ENCODE measurements around the gene COQ8A.

Gene COQ8A

DNA sequence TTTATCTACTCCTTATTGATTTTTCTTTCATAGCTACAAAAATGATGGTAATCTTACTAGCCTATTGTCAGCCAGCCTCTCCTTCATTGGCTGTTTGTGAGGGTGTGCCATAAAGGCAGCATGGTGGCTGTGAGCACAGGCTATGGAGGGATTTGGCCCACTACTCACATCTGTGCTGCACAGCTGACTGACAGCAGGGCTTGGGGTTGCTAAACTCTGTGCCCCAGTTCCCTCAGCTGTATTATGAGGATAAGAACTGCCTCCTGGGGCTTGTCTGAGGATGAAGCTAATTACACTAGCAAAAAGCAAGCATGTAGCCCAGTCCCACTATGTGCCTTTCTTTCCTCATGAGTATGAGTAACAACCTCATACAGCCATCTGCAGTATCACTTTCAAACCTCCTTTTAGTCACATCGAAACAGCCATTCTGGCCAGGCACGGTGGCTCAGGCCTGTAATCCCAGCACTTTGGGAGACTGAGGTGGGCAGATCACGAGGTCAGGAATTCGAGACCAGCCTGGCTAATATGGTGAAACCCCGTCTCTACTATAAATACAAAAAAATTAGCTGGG is 66.2 kb downstream of the COQ8A start:
- H3K36me3 ChIP-seq (ENCODE audit: insufficient read depth, low read length), result no peaks in the 10 kb centered on the region
- H3K9me2 ChIP-seq (ENCODE audit: low read depth, low read length), result no peaks in the 10 kb centered on the region
- H3K27ac ChIP-seq (ENCODE audit: low read depth, low read length, poor library complexity, severe bottlenecking), result no peak overlapping the region
- no peak overlapping the region for H3K9ac ChIP-seq (ENCODE audit: low read length)
- no peaks in the 10 kb centered on the region for H3K79me2 ChIP-seq (ENCODE audit: insufficient read depth, low read length)
- H3K4me1 ChIP-seq (ENCODE audit: insufficient read depth, low read length, severe bottlenecking), result no peaks in the 10 kb centered on the region
- TF ChIP-seq EZH2 (IDR thresholded peaks at IDR 0.05; ENCODE audit: borderline replicate concordance, low read length), result no peak
- TF ChIP-seq, protein P1, sequence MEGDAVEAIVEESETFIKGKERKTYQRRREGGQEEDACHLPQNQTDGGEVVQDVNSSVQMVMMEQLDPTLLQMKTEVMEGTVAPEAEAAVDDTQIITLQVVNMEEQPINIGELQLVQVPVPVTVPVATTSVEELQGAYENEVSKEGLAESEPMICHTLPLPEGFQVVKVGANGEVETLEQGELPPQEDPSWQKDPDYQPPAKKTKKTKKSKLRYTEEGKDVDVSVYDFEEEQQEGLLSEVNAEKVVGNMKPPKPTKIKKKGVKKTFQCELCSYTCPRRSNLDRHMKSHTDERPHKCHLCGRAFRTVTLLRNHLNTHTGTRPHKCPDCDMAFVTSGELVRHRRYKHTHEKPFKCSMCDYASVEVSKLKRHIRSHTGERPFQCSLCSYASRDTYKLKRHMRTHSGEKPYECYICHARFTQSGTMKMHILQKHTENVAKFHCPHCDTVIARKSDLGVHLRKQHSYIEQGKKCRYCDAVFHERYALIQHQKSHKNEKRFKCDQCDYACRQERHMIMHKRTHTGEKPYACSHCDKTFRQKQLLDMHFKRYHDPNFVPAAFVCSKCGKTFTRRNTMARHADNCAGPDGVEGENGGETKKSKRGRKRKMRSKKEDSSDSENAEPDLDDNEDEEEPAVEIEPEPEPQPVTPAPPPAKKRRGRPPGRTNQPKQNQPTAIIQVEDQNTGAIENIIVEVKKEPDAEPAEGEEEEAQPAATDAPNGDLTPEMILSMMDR (IDR thresholded peaks at IDR 0.05; ENCODE audit: low read length), result no peak
- no peaks in the 10 kb centered on the region for H3K27me3 ChIP-seq (ENCODE audit: insufficient read depth, low read length)
- no peak overlapping the region for H2AFZ ChIP-seq (ENCODE audit: low read length)
- no peak overlapping the region for H3K4me2 ChIP-seq (ENCODE audit: low read length)
- H3K4me3 ChIP-seq (ENCODE audit: low read depth, low read length, poor library complexity, severe bottlenecking), result no peak overlapping the region
- H3K9me3 ChIP-seq (ENCODE audit: low read length), result no peaks in the 10 kb centered on the region
- no peaks in the 10 kb centered on the region for H4K20me1 ChIP-seq (ENCODE audit: insufficient read depth, low read length)
- H3F3A ChIP-seq (ENCODE audit: insufficient read depth, low read length), result no peaks in the 10 kb centered on the region

DNA sequence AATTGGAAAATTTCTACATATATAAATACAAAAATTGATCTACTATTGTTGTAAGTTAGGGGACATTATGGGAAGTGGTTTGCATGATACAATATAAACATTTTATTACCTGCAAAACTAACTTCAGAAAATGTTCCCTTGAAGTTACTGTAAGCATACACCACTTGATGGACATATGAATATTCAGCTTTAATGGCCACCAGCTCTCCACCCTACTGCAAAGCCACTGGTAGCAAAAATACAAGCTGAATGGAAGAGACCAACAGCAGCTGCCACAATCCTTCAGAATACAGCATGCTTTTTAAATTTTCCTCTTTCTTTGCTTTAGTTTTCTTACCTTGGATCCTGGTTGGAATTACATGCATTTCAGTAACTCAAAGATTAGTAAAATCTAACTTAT is 69.8 kb downstream of the COQ8A start:
- Histone ChIP-seq H3K9ac (ENCODE audit: low read length) (no peak overlapping the region), H4K20me1 (ENCODE audit: insufficient read depth, low read length) (no peaks in the 10 kb centered on the region), H2AFZ (ENCODE audit: low read length) (no peak overlapping the region), H3K9me2 (ENCODE audit: low read depth, low read length) (no peaks in the 10 kb centered on the region), H3K27me3 (ENCODE audit: insufficient read depth, low read length) (no peaks in the 10 kb centered on the region), H3K9me3 (ENCODE audit: low read length) (no peaks in the 10 kb centered on the region), H3K27ac (ENCODE audit: low read depth, low read length, poor library complexity, severe bottlenecking) (no peak overlapping the region), H3K36me3 (ENCODE audit: insufficient read depth, low read length) (no peaks in the 10 kb centered on the region), H3F3A (ENCODE audit: insufficient read depth, low read length) (no peaks in the 10 kb centered on the region), H3K4me3 (ENCODE audit: low read depth, low read length, poor library complexity, severe bottlenecking) (no peak overlapping the region), H3K4me2 (ENCODE audit: low read length) (no peak overlapping the region), H3K79me2 (ENCODE audit: insufficient read depth, low read length) (no peaks in the 10 kb centered on the region), H3K4me1 (ENCODE audit: insufficient read depth, low read length, severe bottlenecking) (no peaks in the 10 kb centered on the region)
- no peak for TF ChIP-seq EZH2 (IDR thresholded peaks at IDR 0.05; ENCODE audit: borderline replicate concordance, low read length)
- TF ChIP-seq, protein P1 (IDR thresholded peaks at IDR 0.05; ENCODE audit: low read length), result no peak

DNA sequence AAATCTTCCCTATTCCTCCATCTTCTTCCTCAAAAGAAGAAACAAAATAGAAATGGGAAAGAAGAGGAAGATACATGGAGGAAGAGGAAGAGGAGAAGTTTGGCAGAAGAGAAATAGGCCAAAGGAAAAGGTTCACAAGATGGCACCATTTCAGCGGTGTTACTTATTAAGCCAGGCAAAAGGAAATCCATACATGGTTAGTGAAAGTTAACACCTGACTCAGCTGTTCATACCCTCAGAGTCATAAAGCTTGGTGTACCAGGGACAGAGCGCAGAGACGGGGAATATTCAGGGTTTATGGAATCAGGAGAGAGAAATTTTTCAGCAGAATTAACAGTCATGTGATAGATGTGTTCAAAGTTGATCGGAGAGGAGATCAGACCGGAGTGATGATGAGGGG is 70.6 kb downstream of the COQ8A start:
- Histone ChIP-seq H3K9me2 (ENCODE audit: low read depth, low read length) (no peaks in the 10 kb centered on the region), H3K79me2 (ENCODE audit: insufficient read depth, low read length) (no peaks in the 10 kb centered on the region), H3K9me3 (ENCODE audit: low read length) (no peaks in the 10 kb centered on the region), H3K4me1 (ENCODE audit: insufficient read depth, low read length, severe bottlenecking) (no peaks in the 10 kb centered on the region), H3K27me3 (ENCODE audit: insufficient read depth, low read length) (no peaks in the 10 kb centered on the region), H3K27ac (ENCODE audit: low read depth, low read length, poor library complexity, severe bottlenecking) (no peak overlapping the region), H3K4me2 (ENCODE audit: low read length) (no peak overlapping the region), H3K4me3 (ENCODE audit: low read depth, low read length, poor library complexity, severe bottlenecking) (no peak overlapping the region), H3F3A (ENCODE audit: insufficient read depth, low read length) (no peaks in the 10 kb centered on the region), H3K36me3 (ENCODE audit: insufficient read depth, low read length) (no peaks in the 10 kb centered on the region), H3K9ac (ENCODE audit: low read length) (no peak overlapping the region), H2AFZ (ENCODE audit: low read length) (no peak overlapping the region), H4K20me1 (ENCODE audit: insufficient read depth, low read length) (no peaks in the 10 kb centered on the region)
- TF ChIP-seq, protein P1 (IDR thresholded peaks at IDR 0.05; ENCODE audit: low read length), result no peak
- TF ChIP-seq EZH2 (IDR thresholded peaks at IDR 0.05; ENCODE audit: borderline replicate concordance, low read length), result no peak

All from OCI-LY1 (cell line).